GM12801 (cell line): ENCODE data around the gene FXYD6.

Experiments
- TF ChIP-seq, protein P1 (sequence below): IDR thresholded peaks from one replicate; pipeline ENCODE4 v1.5.1; 2011; ENCODE audit warnings: control low read depth; ENCODE audit not compliant: insufficient read length; ENCODE audit errors: extremely low read depth

The FXYD6 gene

DNA sequence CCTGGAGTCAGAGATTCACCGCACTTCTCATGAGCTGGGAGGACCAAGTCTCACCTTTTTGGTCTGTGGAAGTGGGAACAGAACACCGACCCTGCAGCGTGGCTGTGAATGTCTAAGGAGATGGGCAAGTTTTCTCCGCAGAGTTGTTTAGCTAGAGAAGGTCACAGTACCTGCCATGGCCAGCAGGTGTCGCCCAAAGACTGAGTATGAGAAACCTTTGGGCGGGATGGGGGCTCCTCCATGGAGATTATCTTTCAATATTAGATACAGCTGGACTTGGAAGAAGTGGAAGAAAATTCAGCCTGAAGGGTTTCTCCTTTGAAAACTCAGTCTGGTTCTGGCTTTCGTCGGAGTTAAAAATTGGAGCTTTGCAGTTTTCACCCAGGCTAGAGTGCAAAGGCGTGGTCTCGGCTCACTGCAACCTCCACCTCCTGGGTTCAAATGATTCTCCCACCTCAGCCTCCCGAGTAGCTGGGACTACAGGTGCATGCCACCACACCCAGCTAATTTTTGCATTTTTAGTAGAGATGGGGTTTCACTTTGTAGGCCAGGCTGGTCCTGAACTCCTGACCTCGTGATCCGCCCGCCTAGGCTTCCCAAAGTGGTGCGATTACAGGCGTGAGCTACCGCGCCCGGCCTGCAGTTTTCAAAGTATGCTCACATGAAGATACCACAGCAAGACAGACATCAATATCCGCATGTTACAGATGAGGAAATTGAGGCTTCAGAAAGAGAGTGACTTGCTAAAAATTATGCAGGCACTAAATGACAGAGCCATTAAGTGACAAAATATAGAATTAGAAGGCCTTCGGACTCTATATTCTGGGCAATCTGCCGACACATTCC lies 68.8 kb downstream of the FXYD6 start:
- TF ChIP-seq, protein P1, sequence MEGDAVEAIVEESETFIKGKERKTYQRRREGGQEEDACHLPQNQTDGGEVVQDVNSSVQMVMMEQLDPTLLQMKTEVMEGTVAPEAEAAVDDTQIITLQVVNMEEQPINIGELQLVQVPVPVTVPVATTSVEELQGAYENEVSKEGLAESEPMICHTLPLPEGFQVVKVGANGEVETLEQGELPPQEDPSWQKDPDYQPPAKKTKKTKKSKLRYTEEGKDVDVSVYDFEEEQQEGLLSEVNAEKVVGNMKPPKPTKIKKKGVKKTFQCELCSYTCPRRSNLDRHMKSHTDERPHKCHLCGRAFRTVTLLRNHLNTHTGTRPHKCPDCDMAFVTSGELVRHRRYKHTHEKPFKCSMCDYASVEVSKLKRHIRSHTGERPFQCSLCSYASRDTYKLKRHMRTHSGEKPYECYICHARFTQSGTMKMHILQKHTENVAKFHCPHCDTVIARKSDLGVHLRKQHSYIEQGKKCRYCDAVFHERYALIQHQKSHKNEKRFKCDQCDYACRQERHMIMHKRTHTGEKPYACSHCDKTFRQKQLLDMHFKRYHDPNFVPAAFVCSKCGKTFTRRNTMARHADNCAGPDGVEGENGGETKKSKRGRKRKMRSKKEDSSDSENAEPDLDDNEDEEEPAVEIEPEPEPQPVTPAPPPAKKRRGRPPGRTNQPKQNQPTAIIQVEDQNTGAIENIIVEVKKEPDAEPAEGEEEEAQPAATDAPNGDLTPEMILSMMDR, result peak; percentile 53

DNA sequence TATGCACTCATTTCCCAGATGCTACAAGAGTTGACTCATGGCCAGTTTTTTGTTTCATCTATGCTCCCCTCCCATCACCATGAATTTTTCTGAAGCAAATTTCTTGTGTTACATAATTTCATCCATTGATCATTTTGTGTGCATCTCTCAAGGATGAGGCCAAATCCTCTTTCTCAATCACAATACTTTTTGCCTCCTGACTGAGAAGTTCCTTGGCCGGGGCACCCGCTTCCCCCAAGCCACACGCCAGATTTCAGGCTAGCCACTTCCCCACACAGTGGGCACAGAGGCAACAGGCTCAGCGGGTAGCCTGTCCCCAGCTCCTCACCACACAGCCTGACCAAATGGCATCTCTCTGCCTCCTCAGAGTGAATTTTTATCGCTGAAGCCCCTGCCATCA lies 69.6 kb downstream of the FXYD6 start:
- TF ChIP-seq, protein P1, result no peak

DNA sequence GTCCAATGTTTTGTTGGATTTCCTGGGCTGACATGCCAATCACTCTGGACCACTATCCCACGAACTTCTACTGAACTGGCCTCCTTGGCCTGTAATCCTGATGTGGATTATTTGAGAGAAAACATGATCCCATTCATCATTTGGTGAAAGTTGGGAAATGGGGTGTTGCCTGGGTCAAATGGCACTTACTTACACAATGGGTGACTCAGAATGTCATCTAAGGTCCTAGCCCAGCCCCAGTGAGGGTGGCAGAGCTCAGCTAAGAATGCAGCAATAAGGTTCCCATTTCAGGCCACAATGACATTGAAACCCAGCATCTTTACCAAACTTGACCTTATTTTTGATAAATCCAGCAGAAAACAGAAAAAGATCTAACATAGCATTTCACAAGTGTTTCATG lies 71.4 kb downstream of the FXYD6 start:
- TF ChIP-seq, protein P1, result no peak

DNA sequence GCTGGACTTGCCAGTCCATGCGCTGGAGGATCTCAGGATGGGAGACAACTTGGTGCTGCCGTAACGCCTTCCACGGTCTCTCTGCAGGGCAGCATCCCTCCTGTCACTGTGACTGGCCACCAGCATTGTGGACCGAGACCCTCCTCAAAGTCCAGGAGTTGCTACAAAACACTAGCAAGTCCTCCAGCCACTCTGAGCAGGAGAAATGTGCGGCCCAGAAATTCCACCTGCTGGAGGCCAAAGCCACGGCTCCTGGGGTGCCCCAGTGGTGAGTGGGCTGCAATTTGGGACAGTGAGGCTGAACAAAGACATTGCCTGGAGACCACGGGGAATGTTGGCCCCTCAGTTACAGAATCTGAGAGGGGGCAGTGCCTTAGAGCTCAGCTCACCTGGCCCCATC lies 72.6 kb downstream of the FXYD6 start:
- TF ChIP-seq, protein P1, result no peak

DNA sequence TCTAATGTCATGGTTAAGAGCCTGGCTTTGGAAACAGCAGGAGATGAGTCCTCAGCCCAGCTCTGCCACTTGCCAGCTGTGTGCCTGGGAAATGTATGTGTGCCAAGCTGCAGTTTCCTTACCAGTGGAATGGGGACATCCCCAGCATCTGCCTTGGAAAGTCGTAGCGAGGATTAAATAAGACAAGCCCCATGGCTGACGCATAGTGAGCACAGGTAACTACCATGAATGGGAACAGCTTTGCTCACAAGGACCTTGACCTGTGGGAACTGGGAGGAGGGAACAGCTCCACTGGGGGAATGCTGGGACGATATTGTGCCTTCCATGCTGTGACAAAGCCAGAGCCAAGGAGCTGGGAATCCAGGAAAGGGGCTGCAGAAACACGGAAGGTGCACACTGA lies 76.8 kb downstream of the FXYD6 start:
- TF ChIP-seq, protein P1, result no peak

DNA sequence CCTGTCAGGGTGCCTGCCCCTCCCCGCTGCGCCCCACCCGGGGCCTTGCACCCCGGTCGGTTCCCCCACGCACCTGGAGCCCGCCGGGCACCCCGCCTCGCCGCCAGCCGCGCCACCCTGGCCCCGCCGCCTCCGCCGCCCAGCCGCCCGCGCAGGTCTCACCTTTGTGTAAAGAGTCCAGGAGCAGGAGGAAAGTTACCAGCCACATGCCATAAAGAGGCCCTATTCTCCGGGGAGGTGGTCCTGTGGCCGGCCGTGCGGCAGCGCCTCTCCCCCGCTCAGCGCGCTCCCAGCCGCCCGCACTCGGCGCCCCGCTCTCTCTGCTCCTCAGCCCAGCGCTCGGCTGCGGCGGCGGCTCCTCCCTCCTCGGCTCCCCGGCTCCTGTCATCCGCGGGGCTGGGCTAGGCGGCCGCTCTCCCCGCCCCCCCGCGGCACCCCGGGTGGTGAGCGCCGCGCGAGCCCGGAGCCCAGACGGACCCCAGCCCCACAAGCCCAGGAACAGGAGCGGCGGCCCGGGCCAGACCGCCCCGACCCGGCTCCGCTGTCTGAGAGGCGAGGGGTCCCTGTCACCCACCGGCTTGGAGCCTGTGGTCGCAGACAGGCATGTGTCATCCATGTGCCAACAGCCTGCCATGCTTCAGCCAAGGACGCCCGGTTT lies 79.5 kb downstream of the FXYD6 start, which contains the start of gene DSCAML1:
DSCAML1 (minus strand) TSS at position 345 of the 658 bp plus-strand sequence; CDS start at position 208, 137 bp downstream.
- TF ChIP-seq, protein P1, result no peak

DNA sequence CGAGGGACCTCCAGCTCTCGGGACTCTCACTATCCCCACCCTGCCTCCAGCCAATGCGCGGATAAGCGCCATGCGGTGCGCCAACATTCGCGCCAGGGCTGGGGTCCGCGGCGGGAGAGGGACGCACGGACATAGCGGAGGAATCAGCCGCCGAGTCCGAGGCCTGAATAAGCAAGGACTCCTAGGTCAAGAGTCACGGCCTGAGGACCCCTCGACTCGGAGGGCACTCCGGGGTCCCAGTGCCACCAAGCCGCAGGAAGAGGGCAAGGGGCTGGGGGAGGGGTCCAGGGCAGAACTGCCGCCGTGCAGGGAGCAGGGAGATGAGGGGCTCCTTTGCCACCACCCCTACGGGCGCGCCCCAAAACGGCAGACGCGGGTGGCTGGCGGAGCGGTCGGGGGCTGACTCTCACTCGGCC lies 80.0 kb downstream of the FXYD6 start:
- TF ChIP-seq, protein P1, result no peak
